KOPT-K1 (cell line): Measurements from ENCODE around the gene ALG1L2.
A peak's percentile ranks its signal among the peaks of the same experiment; 100 is the strongest.
"Not testable (repeated sequence)": the region's sequence is repeated elsewhere in the genome, so short reads cannot be mapped to it uniquely, and the experiment has no call there.

Source experiments
- H3K27ac ChIP-seq: fragments of 200-600 bp; sonication (generic); 2 replicates; pipeline ENCODE4 v1.5.1; 2016; ENCODE audit warnings: antibody characterized with exemption, mild to moderate bottlenecking, low read depth, low read length; ENCODE audit not compliant: poor library complexity, severe bottlenecking
- H3K36me3 ChIP-seq: fragments of 200-600 bp; sonication (generic); 2 replicates; pipeline ENCODE4 v1.5.1; 2017; ENCODE audit warnings: antibody characterized with exemption, mild to moderate bottlenecking, low read length, moderate library complexity; ENCODE audit not compliant: insufficient read depth
- H3K9me3 ChIP-seq: fragments of 200-600 bp; sonication (generic); 2 replicates; pipeline ENCODE4 v1.5.1; 2017; ENCODE audit warnings: antibody characterized with exemption, low read length, mild to moderate bottlenecking; ENCODE audit not compliant: insufficient read depth, poor library complexity, severe bottlenecking

The ALG1L2 gene, protein sequence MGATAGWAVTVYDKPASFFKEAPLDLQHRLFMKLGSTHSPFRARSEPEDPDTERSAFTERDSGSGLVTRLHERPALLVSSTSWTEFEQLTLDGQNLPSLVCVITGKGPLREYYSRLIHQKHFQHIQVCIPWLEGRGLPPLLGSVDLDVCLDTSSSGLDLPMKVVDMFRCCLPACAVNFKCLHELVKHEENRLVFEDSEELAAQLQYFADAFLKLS

DNA sequence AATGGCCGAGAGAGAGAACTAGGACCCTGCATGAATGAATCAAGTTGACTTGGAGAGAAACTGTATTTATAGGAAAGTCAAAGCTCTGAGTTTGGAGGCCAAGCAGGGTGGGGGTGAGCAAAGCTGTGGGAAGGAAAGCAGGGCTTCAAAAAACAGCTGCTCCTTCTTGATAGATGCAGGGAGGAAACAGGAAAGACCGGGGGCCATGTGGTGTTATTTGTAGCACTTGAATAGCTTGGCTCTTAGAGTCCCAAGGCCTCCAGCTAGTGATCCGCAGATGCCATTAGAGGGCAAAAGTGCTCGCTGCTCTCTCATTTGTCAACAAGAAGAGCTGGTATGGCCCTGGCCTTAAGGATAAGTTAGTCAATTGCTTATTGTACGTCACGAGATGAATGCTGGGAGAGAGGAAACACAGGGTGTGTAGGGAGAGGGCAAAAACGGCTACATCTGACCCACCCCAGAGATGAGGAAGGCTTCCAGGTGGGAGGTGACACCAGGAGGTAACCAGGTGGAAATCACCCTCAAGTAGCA, at the start of gene ALG1L2:
Gene ALG1L2 (plus strand): TSS at position 481 of the 531 bp plus-strand sequence. CDS start 186 bp downstream, outside the sequence.
- H3K27ac ChIP-seq = peak within 1 kb of the TSS; percentile 32
- H3K36me3 ChIP-seq = no peaks in the 10 kb centered on the region
- no peaks in the 10 kb centered on the region for H3K9me3 ChIP-seq

DNA sequence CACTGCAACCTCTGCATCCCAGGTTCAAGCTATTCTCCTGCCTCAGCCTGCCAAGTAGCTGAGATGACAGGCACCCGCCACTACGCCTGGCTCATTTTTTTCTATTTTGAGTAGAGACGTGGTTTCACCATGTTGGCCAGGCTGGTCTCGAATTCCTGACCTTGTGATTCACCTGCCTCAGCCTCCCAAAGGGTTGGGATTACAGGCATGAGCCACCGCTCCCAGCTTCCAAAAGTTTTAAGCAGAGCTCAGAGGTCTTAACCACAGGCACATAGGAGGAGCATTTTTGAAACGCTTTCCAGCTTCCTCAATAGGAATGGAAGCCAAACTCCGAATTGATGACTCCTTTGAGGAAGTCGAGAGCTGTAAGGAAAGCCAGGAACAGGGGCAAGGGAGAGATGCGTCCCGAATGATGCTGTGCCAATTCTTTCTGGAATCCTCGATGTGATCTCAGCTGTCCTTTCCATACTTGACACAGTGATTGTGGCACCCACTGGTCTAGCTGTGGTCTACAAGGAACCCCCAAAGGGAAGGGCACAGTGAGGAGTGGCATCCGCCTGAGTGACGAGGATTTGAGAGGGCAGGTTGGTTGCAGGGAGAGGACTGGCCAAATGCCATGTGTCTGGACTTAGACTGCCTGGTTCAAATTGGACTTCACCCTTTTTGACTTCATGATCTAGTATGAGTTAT, 44.4 kb upstream of the ALG1L2 start:
- H3K9me3 ChIP-seq, H3K27ac ChIP-seq: not testable (repeated sequence)

DNA sequence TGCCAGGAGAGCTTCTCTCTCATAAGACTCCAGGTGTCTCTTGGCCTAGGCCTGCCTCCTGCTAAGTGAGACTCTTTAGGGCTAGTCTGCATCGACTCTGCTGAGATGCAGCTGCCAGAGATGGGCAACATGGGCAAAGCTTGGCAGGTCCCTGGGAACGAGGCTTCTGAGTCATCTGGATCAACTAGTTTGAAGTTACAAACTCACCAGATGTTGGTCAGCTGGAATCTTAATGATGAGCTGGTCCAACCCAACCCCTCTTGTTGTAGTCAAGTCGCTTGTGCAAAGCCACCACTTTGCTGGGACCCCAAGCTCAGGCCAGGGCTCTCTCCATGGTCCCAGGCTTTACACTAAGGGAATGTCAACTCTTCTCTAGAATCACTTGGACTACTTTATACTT, 38.9 kb upstream of the ALG1L2 start:
- H3K9me3 ChIP-seq, H3K36me3 ChIP-seq, H3K27ac ChIP-seq: not testable (repeated sequence)

More for the DNA sequence above, 44.4 kb upstream of the ALG1L2 start:
- not testable (repeated sequence) for H3K36me3 ChIP-seq

DNA sequence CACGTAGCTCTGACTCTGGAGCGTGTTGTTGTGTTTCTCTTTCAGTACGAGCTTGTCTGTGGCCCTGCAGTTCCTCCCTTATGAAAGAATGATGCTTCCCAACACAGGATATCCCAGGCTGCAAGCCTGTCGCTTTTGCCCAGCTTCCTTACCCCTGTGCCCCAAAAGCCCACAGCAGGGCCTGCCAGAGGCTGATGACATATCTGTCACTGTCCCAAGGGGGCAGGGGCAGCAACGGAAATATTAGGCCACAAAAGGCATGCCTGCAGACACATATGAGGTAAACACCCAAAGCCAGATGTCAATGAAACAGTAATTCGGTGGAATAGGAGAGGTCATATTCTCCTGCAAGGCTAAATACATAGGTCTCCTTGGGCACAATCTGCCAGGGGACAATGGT, 38.0 kb upstream of the ALG1L2 start:
- H3K9me3 ChIP-seq, H3K36me3 ChIP-seq, H3K27ac ChIP-seq: not testable (repeated sequence)

DNA sequence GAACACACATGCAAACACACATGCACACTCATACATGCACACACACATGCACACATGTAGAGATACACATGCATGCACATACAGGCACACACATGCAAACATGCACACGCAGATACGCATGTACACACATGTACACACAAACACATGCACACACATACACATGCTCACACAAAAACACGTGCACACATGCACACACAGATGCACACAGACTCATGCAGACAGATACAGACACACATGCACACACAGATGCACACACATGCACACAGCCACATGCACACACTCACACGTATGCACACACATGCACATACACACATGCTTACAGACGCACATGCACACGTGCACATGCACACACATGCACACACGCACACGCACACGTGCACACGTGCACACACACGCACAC, 37.3 kb upstream of the ALG1L2 start:
- Histone ChIP-seq H3K27ac (no peak overlapping the region), H3K36me3 (no peaks in the 10 kb centered on the region), H3K9me3 (no peaks in the 10 kb centered on the region)

DNA sequence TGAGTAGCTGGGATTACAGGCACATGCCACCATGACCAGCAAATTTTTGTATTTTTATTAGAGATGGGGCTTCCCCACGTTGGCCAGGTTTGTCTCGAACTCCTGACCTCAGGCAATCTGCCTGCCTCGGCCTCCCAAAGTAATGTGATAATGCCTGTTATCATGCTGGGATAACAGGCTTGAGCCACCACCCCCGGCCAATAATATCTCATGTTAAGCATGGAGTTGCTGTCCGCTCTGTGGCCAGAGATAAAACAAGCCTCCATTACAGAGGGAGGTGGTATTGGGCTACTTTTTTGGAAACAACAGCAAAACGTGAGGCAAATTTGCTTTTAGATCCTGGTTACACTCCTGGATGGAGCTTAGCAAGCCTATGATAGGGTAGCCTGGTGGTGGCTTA, 32.9 kb upstream of the ALG1L2 start:
- no peaks in the 10 kb centered on the region for H3K9me3 ChIP-seq
- no peak overlapping the region for H3K27ac ChIP-seq
- H3K36me3 ChIP-seq = no peaks in the 10 kb centered on the region

DNA sequence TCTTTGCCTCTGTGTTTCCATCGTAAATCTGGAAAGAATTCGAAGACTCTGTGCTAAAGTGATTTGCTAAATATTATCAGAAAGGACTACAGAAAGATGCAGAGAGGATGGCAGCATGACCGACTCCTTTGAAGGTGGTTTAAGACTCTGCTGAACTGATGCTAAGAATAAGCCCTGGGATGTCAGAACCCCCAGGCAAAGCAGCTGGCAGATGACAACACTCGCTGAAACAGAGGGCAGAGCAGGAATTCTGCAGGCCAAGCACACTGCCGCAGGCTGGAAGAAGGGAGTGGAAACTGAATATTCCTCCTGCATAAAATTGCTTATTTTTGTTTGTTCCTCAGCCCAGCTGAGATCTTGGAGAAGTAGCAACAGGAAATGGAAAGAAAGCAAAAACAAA, 29.3 kb upstream of the ALG1L2 start:
- H3K9me3 ChIP-seq, H3K27ac ChIP-seq: not testable (repeated sequence)

DNA sequence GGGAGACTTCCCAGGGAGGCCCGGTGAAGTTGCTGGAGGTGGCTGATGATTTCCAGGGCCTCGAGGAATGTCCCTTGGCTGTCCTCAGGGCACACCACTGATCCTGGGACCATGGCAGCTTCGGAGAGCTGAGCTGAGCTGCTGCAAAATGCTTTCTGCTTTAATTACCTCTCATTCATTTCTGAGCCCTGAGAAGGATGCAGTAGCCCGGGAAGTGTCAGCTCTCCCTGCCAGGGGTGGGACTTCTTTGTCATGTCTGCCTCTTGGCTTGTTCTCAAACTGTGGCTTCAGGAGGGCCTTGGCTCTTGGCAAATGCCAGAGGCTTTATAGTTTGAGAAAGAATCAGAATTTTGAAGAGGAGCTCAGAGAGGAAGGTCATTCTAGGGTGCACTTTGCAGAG, 28.7 kb upstream of the ALG1L2 start:
- not testable (repeated sequence) for H3K9me3 ChIP-seq

More for the DNA sequence above, 29.3 kb upstream of the ALG1L2 start:
- H3K36me3 ChIP-seq = not testable (repeated sequence)

DNA sequence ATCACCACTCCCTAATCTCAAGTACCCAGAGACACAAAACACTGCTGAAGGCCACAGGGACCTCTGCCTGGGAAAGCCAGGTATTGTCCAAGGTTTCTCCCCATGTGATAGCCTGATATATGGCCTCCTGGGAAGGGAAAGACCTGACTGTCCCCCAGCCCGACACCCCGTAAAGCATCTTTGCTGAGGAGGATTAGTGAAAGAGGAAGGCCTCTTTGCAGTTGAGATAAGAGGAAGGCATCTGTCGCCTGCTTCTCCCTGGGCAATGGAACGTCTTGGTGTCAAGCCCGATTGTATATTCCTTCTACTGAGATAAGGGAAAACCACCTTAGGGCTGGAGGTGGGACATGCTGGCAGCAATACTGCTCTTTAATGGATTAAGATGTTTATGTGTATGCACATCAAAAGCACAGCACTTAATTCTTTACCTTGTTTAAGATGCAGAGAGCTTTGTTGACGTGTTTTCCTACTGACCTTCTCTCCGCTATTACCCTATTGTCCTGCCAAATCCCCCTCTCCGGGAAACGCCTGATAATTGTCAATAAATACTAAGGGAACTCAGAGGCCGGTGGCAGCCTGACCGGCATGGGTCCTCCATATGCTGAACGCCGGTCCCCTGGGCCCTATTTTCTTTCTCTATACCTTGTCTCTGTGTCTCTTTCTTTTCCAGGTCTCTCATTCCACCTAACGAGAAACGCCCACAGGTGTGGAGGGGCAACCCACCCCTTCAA, 23.9 kb upstream of the ALG1L2 start:
- not testable (repeated sequence) for H3K9me3 ChIP-seq, H3K27ac ChIP-seq, H3K36me3 ChIP-seq

More for the DNA sequence above, 28.7 kb upstream of the ALG1L2 start:
- H3K36me3 ChIP-seq, H3K27ac ChIP-seq: not testable (repeated sequence)

DNA sequence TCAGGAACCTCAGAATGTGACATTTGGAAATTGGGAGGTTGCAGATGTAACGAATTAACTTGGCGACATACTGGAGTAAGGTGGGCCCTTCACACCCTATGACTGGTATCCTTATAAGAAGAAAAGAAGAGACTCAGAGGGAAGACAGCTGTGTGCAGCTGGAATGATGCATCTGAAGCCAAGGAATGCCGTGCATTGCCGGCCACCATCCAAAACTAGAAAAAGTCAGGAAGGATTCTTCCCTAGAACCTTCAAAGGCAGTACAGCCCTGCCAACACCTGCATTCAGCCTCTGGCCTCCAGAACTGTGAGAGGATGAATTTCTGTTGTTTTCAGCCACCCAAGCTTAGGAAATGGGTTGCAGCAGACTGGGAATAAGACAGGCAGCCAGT, 23.4 kb upstream of the ALG1L2 start:
- H3K36me3 ChIP-seq, H3K27ac ChIP-seq, H3K9me3 ChIP-seq: not testable (repeated sequence)

DNA sequence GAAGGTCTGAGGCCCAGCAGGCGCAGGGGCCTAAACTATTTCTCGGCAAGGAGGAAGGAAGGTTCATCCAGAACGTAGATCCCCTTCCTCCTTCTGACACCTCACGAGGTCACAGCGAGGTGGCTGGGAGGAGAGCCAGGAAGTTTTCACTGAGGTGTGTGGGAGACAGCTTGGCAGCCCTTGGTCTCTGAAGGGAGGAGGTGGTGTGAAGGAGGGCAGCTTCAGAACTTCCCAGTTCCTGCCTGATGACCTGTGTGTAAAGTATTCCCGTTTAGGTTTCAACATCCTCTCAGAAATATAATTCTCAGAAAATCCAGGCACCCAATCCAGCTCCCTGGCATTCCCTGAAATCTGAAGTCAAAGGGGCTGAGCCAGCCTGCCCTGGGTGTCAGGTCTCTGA, 22.9 kb upstream of the ALG1L2 start:
- H3K9me3 ChIP-seq, H3K36me3 ChIP-seq, H3K27ac ChIP-seq: not testable (repeated sequence)

DNA sequence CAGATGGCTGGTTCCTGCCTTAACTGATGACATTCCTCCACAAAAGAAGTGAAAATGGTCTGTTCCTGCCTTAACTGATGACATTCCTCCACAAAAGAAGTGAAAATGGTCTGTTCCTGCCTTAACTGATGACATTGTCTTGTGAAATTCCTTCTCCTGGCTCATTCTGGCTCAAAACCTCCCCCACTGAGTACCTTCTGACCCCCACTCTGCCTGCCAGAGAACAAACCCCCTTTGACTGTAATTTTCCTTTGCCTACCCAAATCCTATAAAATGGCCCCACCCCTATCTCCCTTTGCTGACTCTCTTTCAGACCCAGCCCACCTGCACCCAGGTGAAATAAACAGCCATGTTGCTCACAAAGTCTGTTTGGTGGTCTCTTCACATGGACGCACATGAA, 22.5 kb upstream of the ALG1L2 start:
- not testable (repeated sequence) for H3K27ac ChIP-seq, H3K9me3 ChIP-seq, H3K36me3 ChIP-seq

DNA sequence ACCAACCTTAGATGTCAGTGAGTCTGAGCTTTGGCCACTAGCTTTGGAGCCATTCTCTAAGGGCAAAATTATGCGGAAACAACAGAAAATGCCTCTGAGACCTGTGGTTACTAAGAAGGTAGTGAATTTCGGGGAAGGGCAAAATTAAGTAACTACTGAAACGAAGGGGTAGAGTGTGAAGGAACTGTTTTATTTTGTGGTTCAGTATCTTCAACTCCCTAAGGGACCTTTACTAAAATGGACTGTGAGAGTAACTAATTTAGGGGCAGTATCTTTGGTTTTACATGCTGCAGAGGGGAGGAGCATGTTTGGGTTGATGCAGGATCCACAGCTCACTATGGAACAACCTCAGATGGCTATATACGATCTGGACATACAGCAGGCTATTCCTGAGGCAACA, 8.0 kb upstream of the ALG1L2 start:
- no peak overlapping the region for H3K27ac ChIP-seq
- H3K9me3 ChIP-seq = peaks cover 10% of the 10 kb centered on the region
- H3K36me3 ChIP-seq = no peaks in the 10 kb centered on the region

DNA sequence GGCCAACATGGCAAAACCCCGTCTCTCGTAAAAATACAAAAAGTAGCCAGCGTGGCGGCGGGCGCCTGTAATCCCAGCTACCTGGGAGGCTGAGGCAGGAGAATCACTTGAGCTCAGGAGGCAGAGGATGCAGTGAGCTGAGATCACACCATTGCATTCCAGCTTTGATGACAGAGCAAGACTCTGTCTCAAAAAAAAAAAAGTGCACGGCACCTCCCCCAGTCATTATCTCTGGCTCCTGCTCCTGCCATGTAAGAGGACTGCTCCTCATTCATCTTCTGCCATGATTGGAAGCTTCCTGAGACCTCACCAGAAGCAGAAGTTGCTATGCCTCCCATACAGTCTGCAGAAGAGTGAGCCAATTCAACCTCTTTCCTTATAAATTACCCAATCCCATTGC, 4.0 kb upstream of the ALG1L2 start:
- Histone ChIP-seq H3K27ac (no peak overlapping the region), H3K36me3 (no peaks in the 10 kb centered on the region), H3K9me3 (peaks cover 3% of the 10 kb centered on the region)

DNA sequence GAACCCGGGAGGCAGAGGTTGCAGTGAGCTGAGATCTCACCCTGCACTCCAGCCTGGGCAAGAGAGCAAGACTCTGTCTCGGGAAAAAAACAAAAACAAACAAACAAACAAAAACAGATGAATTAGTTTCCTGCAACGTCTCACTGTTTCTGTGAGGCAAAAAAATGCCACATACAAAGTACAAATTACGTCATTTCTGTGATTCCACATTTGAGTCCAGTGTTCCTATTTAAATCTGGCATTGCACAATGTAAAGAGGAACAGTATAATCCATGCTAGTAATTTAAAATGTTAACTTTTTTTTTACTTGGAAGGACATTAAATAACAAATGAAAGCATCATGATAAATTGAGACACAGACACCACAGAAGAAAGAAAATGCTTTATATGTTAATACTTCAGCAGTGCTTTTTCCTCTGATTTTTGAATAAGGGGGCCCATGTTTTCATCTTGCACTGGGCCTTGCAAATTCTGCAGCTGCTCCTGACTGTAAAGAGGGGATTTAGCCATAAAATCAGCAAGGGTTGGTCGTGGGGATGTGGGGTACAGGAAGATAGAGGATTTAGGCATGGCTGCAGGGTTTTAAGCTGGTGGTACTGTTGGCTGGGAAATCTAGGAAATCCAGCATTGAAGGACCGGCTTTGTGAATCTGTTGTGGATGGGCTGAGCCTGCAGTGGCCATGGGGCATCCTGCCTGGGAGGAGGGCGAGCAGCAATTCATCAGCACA, 1.9 kb downstream of the ALG1L2 start:
- H3K36me3 ChIP-seq, H3K9me3 ChIP-seq, H3K27ac ChIP-seq: not testable (repeated sequence)
